HCT116 (cell line): ENCODE data around the gene WBP1L. TPM values are rescaled to one million over a fixed set of nuclear protein-coding genes. Genes with fewer than 3 reads are reported as not detected.

Experiments
- ATAC-seq: fragments of 200-7000 bp; cut with Tn5 transposase; 2 replicates; pipeline ENCODE4 v1.9.1; 2020; ENCODE audit warnings: mild to moderate bottlenecking, moderate library complexity
- BruUV-seq: library from RNA; stranded (reverse); fragments of 400-500 nt; replicated peaks from 2 replicates; lab custom pipeline; 2021; lab: Mats Ljungman, UMichigan
- CTCF ChIA-PET: fragments of 300-600 bp; sonication (Branson Sonifier 250); formaldehyde crosslinking; loops from one replicate; lab custom pipeline; 2021; ENCODE audit warnings: antibody characterized with exemption; lab: Charles Lee
- POLR2A ChIA-PET: fragments of 300-600, 350-600 bp; sonication (Branson Sonifier 250); formaldehyde crosslinking; loops from one replicate; lab custom pipeline; 2021; ENCODE audit warnings: antibody characterized with exemption; lab: Charles Lee
- RAD21 ChIA-PET, 2 experiments: fragments of 300-600 bp; sonication (Branson Sonifier 250); formaldehyde crosslinking; loops; one replicate each; lab custom pipeline; 2023; ENCODE audit warnings: low total read pairs in 2 of 2; ENCODE audit not compliant: uncharacterized antibody in 2 of 2, unreplicated experiment in 2 of 2, low non-redundant PET in 1 of 2; lab: Charles Lee
- DNase-seq: peaks from one replicate; pipeline ENCODE4 v3.0.0-alpha.2; 2010; ENCODE audit warnings: low read depth, low spot score
- H2AFZ ChIP-seq: fragments of 200-600 bp; shearing (Covaris generic), sonication (generic); 2 replicates; pipeline ENCODE4 v1.6.1; 2017; ENCODE audit warnings: low read depth, mixed run types, mixed read lengths, antibody characterized with exemption, low read length; ENCODE audit not compliant: poor library complexity, severe bottlenecking
- H3K27ac ChIP-seq: 2 replicates; pipeline ENCODE4 v1.5.1; 2012; ENCODE audit warnings: low read depth, low read length
- H3K27me3 ChIP-seq: fragments of 200-600 bp; sonication (generic); 2 replicates; pipeline ENCODE4 v1.6.1; 2016; ENCODE audit warnings: mixed run types, low read length, mixed read lengths; ENCODE audit not compliant: insufficient read depth
- H3K36me3 ChIP-seq, 2 experiments: fragments of 200-500 bp in 1 of 2; fragments of 200-600 bp in 1 of 2; sonication (Bioruptor generic) in 1 of 2; sonication (generic) in 1 of 2; 2 replicates each; pipeline versions ENCODE4 v1.5.1 to v1.6.1; 2014 to 2016; ENCODE audit warnings: low read length in 2 of 2, inconsistent platforms in 1 of 2, mixed read lengths in 1 of 2, mixed run types in 1 of 2; ENCODE audit not compliant: insufficient read depth in 2 of 2, control insufficient read depth in 1 of 2
- H3K4me1 ChIP-seq, 2 experiments: fragments of 200-600 bp in 1 of 2; sonication (generic) in 1 of 2; 2 replicates each; pipeline versions ENCODE4 v1.5.1 to v1.6.1; 2012 to 2017; ENCODE audit warnings: low read length in 2 of 2, inconsistent platforms in 1 of 2, mild to moderate bottlenecking in 1 of 2, mixed read lengths in 1 of 2, mixed run types in 1 of 2, moderate library complexity in 1 of 2; ENCODE audit not compliant: insufficient read depth in 2 of 2, control insufficient read depth in 1 of 2
- H3K4me2 ChIP-seq: fragments of 200-600 bp; sonication (generic); 2 replicates; pipeline ENCODE4 v1.6.1; 2017; ENCODE audit warnings: mixed run types, low read length, mixed read lengths
- H3K4me3 ChIP-seq, 2 experiments: fragments of 200-600 bp in 1 of 2; sonication (generic) in 1 of 2; replicated peaks in 1 of 2; 2 replicates each; pipeline ENCODE4 v1.5.1; 2011 to 2016; ENCODE audit warnings: low read length in 2 of 2, control low read depth in 1 of 2, low read depth in 1 of 2, mild to moderate bottlenecking in 1 of 2, mixed read lengths in 1 of 2, mixed run types in 1 of 2
- H3K79me2 ChIP-seq: fragments of 200-600 bp; sonication (generic); 2 replicates; pipeline ENCODE4 v1.6.1; 2017; ENCODE audit warnings: mild to moderate bottlenecking, mixed run types, low read length, moderate library complexity, mixed read lengths; ENCODE audit not compliant: insufficient read depth
- H3K9ac ChIP-seq: fragments of 200-600 bp; sonication (generic); 2 replicates; pipeline ENCODE4 v1.6.1; 2016; ENCODE audit warnings: low read length, mixed read lengths
- H3K9me2 ChIP-seq: fragments of 200-600 bp; sonication (generic), shearing (Covaris generic); 2 replicates; pipeline ENCODE4 v1.6.1; 2017; ENCODE audit warnings: mixed run types, mild to moderate bottlenecking, moderate library complexity; ENCODE audit not compliant: insufficient read depth
- H3K9me3 ChIP-seq, 2 experiments: fragments of 200-500 bp in 1 of 2; fragments of 200-600 bp in 1 of 2; sonication (Bioruptor generic) in 1 of 2; sonication (generic) in 1 of 2; 2 replicates each; pipeline ENCODE4 v1.6.1; 2014 to 2017; ENCODE audit warnings: low read length in 2 of 2, mixed read lengths in 2 of 2, inconsistent platforms in 1 of 2, low read depth in 1 of 2, mild to moderate bottlenecking in 1 of 2, mixed run types in 1 of 2, moderate library complexity in 1 of 2; ENCODE audit not compliant: control insufficient read depth in 1 of 2, insufficient read depth in 1 of 2
- H4K20me1 ChIP-seq: fragments of 200-600 bp; sonication (generic), shearing (Covaris generic); 2 replicates; pipeline ENCODE4 v1.6.1; 2017; ENCODE audit warnings: mixed run types, mild to moderate bottlenecking, moderate library complexity; ENCODE audit not compliant: insufficient read depth
- ATF3 ChIP-seq: IDR thresholded peaks from 2 replicates; pipeline ENCODE4 v1.6.1; 2012
- CBX3 ChIP-seq: IDR thresholded peaks from 2 replicates; pipeline ENCODE4 v1.6.1; 2012; ENCODE audit warnings: low read depth
- CEBPB ChIP-seq: IDR thresholded peaks from 2 replicates; pipeline ENCODE4 v1.6.1; 2012; ENCODE audit warnings: low read depth
- CTCF ChIP-seq, 3 experiments: fragments of 200-600 bp in 1 of 3; sonication (generic) in 1 of 3; IDR thresholded peaks in 2 of 3; conservative IDR thresholded peaks in 1 of 3; 2 replicates each; pipeline ENCODE4 v1.5.1; 2012 to 2017; ENCODE audit warnings: low read depth in 2 of 3, low read length in 2 of 3, antibody characterized with exemption in 1 of 3, borderline replicate concordance in 1 of 3, control low read depth in 1 of 3, mild to moderate bottlenecking in 1 of 3, mixed read lengths in 1 of 3, mixed run types in 1 of 3, moderate library complexity in 1 of 3; ENCODE audit not compliant: insufficient read depth in 1 of 3
- EGR1 ChIP-seq: IDR thresholded peaks from 2 replicates; pipeline ENCODE4 v1.6.1; 2012; ENCODE audit warnings: low read depth
- ELF1 ChIP-seq: IDR thresholded peaks from 2 replicates; pipeline ENCODE4 v1.6.1; 2012; ENCODE audit warnings: low read depth, borderline replicate concordance
- FOSL1 ChIP-seq: IDR thresholded peaks from 2 replicates; pipeline ENCODE4 v1.6.1; 2012; ENCODE audit warnings: low read depth
- JUND ChIP-seq: IDR thresholded peaks from 2 replicates; pipeline ENCODE4 v1.6.1; 2012
- POLR2A ChIP-seq: IDR thresholded peaks from 2 replicates; pipeline ENCODE4 v1.7.0; 2011; ENCODE audit warnings: borderline replicate concordance; ENCODE audit not compliant: insufficient read depth, insufficient read length; ENCODE audit errors: extremely low read depth
- POLR2AphosphoS5 ChIP-seq: IDR thresholded peaks from 2 replicates; pipeline ENCODE4 v1.6.1; 2011; ENCODE audit warnings: mild to moderate bottlenecking, low read depth, low read length, moderate library complexity
- RAD21 ChIP-seq: IDR thresholded peaks from 2 replicates; pipeline ENCODE4 v1.6.1; 2012; ENCODE audit warnings: low read depth, mild to moderate bottlenecking
- SIN3A ChIP-seq: IDR thresholded peaks from 2 replicates; pipeline ENCODE4 v1.6.1; 2012; ENCODE audit warnings: low read depth
- SP1 ChIP-seq: IDR thresholded peaks from 2 replicates; pipeline ENCODE4 v1.6.1; 2012; ENCODE audit warnings: low read depth
- SRF ChIP-seq: IDR thresholded peaks from 2 replicates; pipeline ENCODE4 v1.6.1; 2012; ENCODE audit warnings: low read depth
- ZBTB33 ChIP-seq: IDR thresholded peaks from 2 replicates; pipeline ENCODE4 v1.6.1; 2011; ENCODE audit warnings: mild to moderate bottlenecking, low read length, moderate library complexity; ENCODE audit not compliant: insufficient replicate concordance; ENCODE audit errors: extremely low read depth
- ZFX ChIP-seq: fragments of 450-650 bp; IDR thresholded peaks from 2 replicates; pipeline ENCODE4 v1.6.1; 2017
- intact Hi-C: fragments of 100-400 bp; cut with micrococcal nuclease; formaldehyde crosslinking; loops from 2 replicates; pipeline ENCODE4 v1.10.0; 2022
- total RNA-seq: library from RNA; stranded (reverse); gene quantifications from one replicate; pipeline ENCODE4 v1.2.1, GENCODE V29; 2021; ENCODE audit not compliant: unreplicated experiment
- TF ChIP-seq, protein P1 (sequence below): IDR thresholded peaks from 2 replicates; pipeline ENCODE4 v1.6.1; 2012; ENCODE audit warnings: low read depth
- TF ChIP-seq, protein P2 (sequence below): IDR thresholded peaks from 2 replicates; pipeline ENCODE4 v1.6.1; 2012

WBP1L gene
- total RNA-seq, 1 experiment from 2014 or later, result 25.2 TPM

GRCh38 chr10:102817175-102817574 is 73.4 kb downstream of the WBP1L start (continued):
- TF ChIP-seq, protein P1, sequence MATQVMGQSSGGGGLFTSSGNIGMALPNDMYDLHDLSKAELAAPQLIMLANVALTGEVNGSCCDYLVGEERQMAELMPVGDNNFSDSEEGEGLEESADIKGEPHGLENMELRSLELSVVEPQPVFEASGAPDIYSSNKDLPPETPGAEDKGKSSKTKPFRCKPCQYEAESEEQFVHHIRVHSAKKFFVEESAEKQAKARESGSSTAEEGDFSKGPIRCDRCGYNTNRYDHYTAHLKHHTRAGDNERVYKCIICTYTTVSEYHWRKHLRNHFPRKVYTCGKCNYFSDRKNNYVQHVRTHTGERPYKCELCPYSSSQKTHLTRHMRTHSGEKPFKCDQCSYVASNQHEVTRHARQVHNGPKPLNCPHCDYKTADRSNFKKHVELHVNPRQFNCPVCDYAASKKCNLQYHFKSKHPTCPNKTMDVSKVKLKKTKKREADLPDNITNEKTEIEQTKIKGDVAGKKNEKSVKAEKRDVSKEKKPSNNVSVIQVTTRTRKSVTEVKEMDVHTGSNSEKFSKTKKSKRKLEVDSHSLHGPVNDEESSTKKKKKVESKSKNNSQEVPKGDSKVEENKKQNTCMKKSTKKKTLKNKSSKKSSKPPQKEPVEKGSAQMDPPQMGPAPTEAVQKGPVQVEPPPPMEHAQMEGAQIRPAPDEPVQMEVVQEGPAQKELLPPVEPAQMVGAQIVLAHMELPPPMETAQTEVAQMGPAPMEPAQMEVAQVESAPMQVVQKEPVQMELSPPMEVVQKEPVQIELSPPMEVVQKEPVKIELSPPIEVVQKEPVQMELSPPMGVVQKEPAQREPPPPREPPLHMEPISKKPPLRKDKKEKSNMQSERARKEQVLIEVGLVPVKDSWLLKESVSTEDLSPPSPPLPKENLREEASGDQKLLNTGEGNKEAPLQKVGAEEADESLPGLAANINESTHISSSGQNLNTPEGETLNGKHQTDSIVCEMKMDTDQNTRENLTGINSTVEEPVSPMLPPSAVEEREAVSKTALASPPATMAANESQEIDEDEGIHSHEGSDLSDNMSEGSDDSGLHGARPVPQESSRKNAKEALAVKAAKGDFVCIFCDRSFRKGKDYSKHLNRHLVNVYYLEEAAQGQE, result no peak
- TF ChIP-seq ELF1, result no peak
- TF ChIP-seq CBX3, result no peak
- no peak for TF ChIP-seq CTCF (IDR thresholded peaks at IDR 0.05 in 2 of 3, conservative IDR thresholded peaks at IDR 0.05 in 1 of 3; ENCODE audit: borderline replicate concordance in 1 of 3, insufficient read depth in 1 of 3, low read depth in 2 of 3, low read length in 2 of 3)
- no peak for TF ChIP-seq SRF
- no peak for TF ChIP-seq POLR2AphosphoS5
- TF ChIP-seq RAD21, result no peak
- TF ChIP-seq, all 23 proteins: peak for 0

- no peak overlapping the region for H3K27ac ChIP-seq
- H3K4me1 ChIP-seq, result no peaks in the 10 kb centered on the region
- H3K4me3 ChIP-seq, result no peak overlapping the region
- no peaks in the 10 kb centered on the region for H3K79me2 ChIP-seq
- no peak overlapping the region for H3K9ac ChIP-seq
- DNase-seq (no peak), ATAC-seq (no peak)
- TF ChIP-seq FOSL1, result no peak
- TF ChIP-seq ELF1, result no peak
- TF ChIP-seq, protein P2, sequence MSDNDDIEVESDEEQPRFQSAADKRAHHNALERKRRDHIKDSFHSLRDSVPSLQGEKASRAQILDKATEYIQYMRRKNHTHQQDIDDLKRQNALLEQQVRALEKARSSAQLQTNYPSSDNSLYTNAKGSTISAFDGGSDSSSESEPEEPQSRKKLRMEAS, result no peak
- TF ChIP-seq CEBPB, result no peak
- no peak for TF ChIP-seq ZFX
- no peak for TF ChIP-seq SIN3A
- no peak for TF ChIP-seq ZBTB33
- no peak for TF ChIP-seq EGR1
- no peak for TF ChIP-seq POLR2AphosphoS5
- no peak for TF ChIP-seq CBX3
- TF ChIP-seq RAD21, result no peak
- no peak for TF ChIP-seq POLR2A
- TF ChIP-seq ATF3, result no peak
- TF ChIP-seq SP1, result no peak
- no peak for TF ChIP-seq JUND
- no peaks in the 10 kb centered on the region for H3K27me3 ChIP-seq
- ChIA-PET RAD21 (no interaction called here), POLR2A (no interaction called here), CTCF (interaction anchor here (0.5 to 0.8 kb wide), 2 partner anchors 83 to 534 kb away, joined by 3 read pairs; no protein-coding TSS in a partner anchor)
- H3K4me2 ChIP-seq, result no peak overlapping the region
- BruUV-seq, result TSS peak; percentile 13
- H3K9me2 ChIP-seq, result no peaks in the 10 kb centered on the region
- H3K36me3 ChIP-seq, result no peaks in the 10 kb centered on the region
- H3K9me3 ChIP-seq, result no peaks in the 10 kb centered on the region
- intact Hi-C loops, result no loop called here
- H2AFZ ChIP-seq, result no peak overlapping the region
- H4K20me1 ChIP-seq, result no peaks in the 10 kb centered on the region
These were observed 75.3 kb downstream of the WBP1L start for GRCh38 chr10:102819054-102819453.
